ENCODE data around the gene PHC2.

PHC2 gene

DNA sequence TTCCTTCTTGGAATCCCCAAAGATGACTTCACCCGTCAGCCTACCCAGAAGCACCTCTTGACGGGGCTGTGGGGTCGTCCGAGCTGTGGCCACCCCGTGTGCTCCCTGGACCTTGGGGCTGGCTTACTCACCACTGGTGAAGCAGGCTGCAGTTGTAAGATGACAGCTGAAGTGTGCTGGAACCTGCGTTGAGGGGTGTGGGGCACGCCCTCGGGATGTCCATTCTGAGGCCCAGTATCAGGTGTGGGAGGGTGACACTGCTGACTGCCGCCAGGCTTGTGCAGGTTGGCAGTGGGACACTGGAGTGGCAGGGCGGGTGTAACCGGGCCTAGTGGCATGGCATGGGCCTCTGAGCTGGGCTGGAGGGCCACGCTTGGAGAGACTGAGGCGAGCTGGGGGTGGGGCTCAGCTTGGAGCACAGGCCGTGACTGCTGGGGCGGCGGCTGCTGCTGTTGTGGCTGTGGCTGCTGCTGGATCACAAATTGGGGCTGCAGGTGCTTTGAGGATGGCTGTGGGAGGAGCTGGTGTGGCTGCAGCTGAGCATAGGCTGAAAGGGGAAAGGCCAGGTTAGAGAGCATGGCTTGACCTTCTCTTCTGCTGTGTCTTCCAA is 76.1 kb downstream of the PHC2 start:
- H3K27me3 Mint-ChIP-seq: no peaks in the 10 kb centered on the region

DNA sequence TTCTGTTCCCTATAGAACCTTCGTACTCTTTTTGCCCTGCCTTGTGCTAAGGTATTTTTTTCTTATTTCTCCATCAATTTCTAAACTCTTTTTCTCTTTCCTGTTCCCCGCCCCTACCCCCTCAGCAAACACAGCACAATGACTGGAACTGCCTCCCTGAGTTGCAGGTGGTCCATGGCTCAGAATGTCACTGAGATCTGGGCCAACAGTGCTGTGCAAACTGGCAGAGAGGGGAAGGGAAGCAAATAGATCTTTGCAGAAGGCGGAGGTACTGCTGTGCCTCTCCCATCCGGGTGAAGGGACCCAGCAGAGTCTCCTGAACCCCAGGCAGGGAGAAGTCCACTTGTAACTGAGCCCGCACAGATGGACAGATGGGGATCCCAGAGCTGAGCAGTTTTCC is 77.4 kb downstream of the PHC2 start:
- Mint-ChIP-seq H3K27me3 (no peaks in the 10 kb centered on the region), H3K36me3 (ENCODE audit: low read depth) (peaks cover 9% of the 10 kb centered on the region), H3K4me1 (ENCODE audit: low read depth) (peaks cover 15% of the 10 kb centered on the region), H3K4me3 (no peak overlapping the region), H3K27ac (no peak overlapping the region), H3K9me3 (no peaks in the 10 kb centered on the region)
- no peak for DNase-seq

More for the DNA sequence above, 76.1 kb downstream of the PHC2 start:
- H3K4me3 Mint-ChIP-seq: no peak overlapping the region
- no peak overlapping the region for H3K27ac Mint-ChIP-seq
- H3K4me1 Mint-ChIP-seq (ENCODE audit: low read depth): peaks cover 13% of the 10 kb centered on the region
- no peaks in the 10 kb centered on the region for H3K9me3 Mint-ChIP-seq
- no peak for DNase-seq
- H3K36me3 Mint-ChIP-seq (ENCODE audit: low read depth): peaks cover 3% of the 10 kb centered on the region

DNA sequence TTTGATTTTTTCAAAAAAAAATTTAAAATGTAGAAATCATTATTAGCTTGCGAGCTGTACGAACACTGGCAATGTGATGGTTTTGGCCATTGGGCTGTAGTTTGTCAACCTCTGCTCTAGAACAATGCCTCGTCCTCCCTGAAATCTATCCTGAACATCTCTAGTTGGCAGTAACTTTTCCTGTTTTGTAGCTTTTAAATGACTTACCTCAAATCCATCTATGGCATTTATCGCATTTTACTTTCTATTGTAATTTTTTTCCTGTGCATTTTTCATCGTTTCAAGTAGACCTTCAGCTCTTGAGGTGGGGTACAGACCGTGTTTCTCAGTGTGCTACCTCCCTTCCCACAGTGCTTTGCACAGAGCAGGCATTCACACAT is 79.6 kb downstream of the PHC2 start:
- H3K36me3 Mint-ChIP-seq (ENCODE audit: low read depth): peaks cover 26% of the 10 kb centered on the region
- no peaks in the 10 kb centered on the region for H3K27me3 Mint-ChIP-seq
- no peaks in the 10 kb centered on the region for H3K9me3 Mint-ChIP-seq
- DNase-seq: no peak
- peak overlapping the region; percentile 4 for H3K4me3 Mint-ChIP-seq
- H3K4me1 Mint-ChIP-seq (ENCODE audit: low read depth): peaks cover 37% of the 10 kb centered on the region
- no peak overlapping the region for H3K27ac Mint-ChIP-seq

DNA sequence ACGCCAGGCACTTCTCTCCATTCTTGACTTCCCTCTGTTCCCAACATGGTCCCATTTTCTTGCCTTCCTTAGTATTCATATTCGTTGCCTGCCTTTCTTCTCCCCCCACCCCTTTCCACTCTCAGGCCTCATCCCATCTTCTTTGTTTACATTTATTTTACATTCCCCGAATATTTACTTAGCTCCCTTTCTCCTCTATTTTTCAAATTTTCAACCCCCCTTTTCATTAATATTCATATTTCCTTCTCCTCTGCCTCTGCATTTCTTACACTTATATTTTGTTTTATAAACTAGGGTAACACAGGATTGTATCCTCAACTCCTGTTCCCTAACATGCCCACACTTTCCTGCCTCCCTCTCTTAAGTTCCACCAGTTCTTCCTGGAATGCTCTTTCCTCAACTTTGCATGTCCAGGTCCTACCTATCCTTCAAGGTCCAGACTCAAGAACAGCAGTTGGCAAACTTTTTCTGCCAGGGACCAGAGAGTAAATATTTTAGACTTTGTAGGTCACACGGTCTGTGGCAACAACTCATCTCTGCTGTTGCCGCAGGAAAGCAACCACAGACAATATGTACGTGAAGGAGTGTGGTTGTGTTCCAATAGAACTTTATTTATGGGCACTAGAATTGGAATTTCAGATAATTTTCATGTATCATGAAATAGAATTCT is 80.1 kb downstream of the PHC2 start:
- no peak for DNase-seq
- Mint-ChIP-seq H3K4me1 (ENCODE audit: low read depth) (peaks cover 43% of the 10 kb centered on the region), H3K27me3 (no peaks in the 10 kb centered on the region), H3K27ac (peak overlapping the region; percentile 93), H3K36me3 (ENCODE audit: low read depth) (peaks cover 30% of the 10 kb centered on the region), H3K4me3 (peak overlapping the region; percentile 87), H3K9me3 (no peaks in the 10 kb centered on the region)

DNA sequence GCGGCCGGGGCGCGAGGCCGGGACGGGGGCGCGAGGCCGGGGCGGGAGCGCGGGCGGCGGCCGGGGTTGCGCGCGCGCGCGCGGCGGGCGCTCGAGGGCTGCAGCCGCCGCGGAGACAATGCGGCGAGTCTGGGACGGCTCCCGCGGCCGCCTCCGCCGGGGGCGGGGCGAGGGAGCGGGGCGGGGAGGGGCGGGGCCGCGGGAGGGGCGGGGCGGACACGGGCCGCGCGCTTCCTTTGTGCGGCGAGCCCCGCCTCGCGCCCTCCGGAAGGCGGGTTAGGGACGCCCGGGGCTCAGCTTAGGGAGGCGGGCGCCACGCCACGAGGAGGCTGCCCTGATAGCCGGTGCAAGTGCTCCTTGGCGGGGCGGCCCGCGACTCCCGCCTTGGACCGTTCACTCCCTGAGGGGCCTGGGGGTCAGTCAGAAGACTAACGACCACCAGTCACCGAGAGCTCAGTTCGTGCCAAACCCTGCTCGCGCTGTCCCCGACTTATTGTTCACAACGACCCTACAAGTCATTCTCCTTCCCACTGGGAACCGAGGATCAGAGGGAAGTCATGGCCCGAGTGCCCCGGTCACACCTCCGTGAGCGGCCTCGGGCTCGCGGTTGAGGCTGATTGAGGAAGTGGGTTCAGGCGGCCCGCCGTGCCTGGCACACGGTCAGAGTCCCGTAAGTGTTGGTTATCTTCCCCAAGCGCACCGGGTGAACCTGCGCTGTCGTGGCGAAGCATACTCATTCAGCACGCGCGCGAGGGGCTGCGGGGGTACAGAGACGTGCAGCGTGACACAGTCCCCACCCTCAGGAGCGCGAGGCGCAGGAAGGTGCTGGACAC is 80.9 kb downstream of the PHC2 start:
- peaks cover 50% of the 10 kb centered on the region for H3K4me1 Mint-ChIP-seq (ENCODE audit: low read depth)
- H3K27me3 Mint-ChIP-seq: no peaks in the 10 kb centered on the region
- H3K4me3 Mint-ChIP-seq: peak overlapping the region; percentile 87
- peak; percentile 89 for DNase-seq
- H3K9me3 Mint-ChIP-seq: no peaks in the 10 kb centered on the region
- H3K36me3 Mint-ChIP-seq (ENCODE audit: low read depth): peaks cover 38% of the 10 kb centered on the region
- H3K27ac Mint-ChIP-seq: peak overlapping the region; percentile 93

DNA sequence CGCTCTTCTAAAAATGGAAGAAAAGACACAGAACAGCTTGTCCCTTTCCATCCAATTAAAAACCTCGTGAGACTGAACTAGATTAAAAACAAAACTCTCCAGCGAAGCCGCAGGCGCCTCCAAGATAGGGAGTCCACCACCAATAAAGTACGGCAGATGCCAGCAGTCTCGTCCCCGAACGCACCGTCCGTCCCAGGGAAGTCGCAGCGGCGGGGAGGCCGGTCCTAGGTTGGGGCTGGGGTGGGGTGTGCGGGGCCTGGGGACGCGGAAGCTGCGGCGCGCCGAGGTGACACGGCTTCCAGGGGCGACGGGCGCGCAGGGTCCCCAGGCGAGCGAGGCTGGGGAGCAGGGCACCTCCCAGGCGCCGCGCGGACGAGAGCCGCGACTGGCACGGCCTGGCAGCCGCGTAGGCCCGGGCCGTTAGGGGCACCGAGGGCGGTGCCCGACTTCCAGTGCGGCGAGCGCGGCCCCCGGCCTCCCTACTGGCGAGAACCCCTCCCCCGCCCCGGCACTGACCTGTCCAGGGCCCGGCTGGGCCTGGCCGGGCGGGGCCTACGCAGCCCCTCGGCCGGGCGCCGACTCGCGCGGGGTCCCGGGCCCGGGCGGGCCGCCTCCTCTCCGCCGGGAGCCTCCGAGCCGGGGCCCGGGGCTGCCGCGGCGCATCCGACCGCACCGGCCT is 81.7 kb downstream of the PHC2 start:
- H3K9me3 Mint-ChIP-seq: no peaks in the 10 kb centered on the region
- DNase-seq: peak; percentile 73
- H3K4me1 Mint-ChIP-seq (ENCODE audit: low read depth): peaks cover 52% of the 10 kb centered on the region
- H3K27ac Mint-ChIP-seq: peak overlapping the region; percentile 94
- H3K27me3 Mint-ChIP-seq: no peaks in the 10 kb centered on the region
- H3K4me3 Mint-ChIP-seq: peak overlapping the region; percentile 94
- peaks cover 44% of the 10 kb centered on the region for H3K36me3 Mint-ChIP-seq (ENCODE audit: low read depth)

DNA sequence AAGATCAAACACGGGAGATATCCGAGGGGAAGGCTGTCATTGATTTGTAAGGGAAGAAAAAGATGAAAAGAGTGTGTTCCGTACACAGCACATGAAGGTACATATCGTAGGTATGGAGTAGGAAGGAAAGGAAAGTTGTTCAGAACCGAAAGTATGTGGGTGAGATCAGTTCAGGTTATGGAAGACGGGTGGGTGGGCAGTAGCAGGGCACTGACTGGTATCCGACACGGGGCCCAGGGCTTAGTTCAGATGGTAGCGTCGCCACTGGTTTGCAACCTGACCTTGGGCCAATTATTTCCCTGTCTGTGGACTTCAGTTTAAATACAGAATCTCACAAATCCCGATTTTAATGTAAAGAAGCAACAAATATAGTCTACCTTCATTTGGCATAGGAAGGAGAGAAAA is 82.2 kb downstream of the PHC2 start:
- Mint-ChIP-seq H3K4me1 (ENCODE audit: low read depth) (peaks cover 57% of the 10 kb centered on the region), H3K27me3 (no peaks in the 10 kb centered on the region), H3K36me3 (ENCODE audit: low read depth) (peaks cover 49% of the 10 kb centered on the region), H3K27ac (peak overlapping the region; percentile 94), H3K4me3 (peak overlapping the region; percentile 94), H3K9me3 (no peaks in the 10 kb centered on the region)
- DNase-seq: peak; percentile 44

DNA sequence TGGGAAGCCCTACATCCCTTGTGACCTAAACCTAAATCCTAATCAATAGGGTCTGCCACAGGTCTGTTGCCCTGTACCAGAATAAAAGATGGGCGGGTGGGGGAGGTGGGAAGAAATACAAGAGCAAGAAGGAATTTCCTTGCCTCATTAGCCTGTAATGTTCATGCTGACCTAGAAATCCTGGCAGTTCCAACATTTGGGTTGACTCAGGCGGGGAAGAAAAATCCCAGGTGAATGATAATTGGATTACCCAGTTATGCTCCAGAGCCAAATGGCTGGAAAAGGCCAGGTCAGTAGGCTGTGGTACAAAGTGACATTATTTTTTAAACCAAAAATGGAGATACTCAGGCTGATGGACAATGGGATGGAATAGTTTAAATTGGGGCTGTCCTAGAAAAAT is 82.7 kb downstream of the PHC2 start:
- DNase-seq: no peak
- Mint-ChIP-seq H3K27ac (peak overlapping the region; percentile 94), H3K4me1 (ENCODE audit: low read depth) (peaks cover 60% of the 10 kb centered on the region), H3K36me3 (ENCODE audit: low read depth) (peaks cover 54% of the 10 kb centered on the region), H3K4me3 (peak overlapping the region; percentile 94), H3K9me3 (no peaks in the 10 kb centered on the region), H3K27me3 (no peaks in the 10 kb centered on the region)

DNA sequence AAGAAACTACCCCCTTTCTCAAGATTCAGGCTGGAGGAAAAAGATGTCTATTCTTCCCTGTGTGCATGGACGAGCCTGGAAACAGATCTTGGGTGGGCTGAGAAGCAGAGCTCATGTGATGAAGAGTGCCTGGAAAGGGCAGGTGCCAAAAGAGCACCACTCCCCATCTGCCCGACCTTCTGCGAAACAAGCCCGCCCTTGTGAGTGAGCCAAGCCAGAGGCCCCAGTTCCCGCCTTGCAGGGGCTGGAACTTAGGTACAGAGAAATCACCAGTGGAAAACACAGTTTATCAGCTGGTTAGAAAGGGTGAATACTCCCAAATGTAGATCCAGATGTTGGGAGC is 83.3 kb downstream of the PHC2 start:
- Mint-ChIP-seq H3K36me3 (ENCODE audit: low read depth) (peaks cover 59% of the 10 kb centered on the region), H3K27me3 (no peaks in the 10 kb centered on the region), H3K4me3 (peak overlapping the region; percentile 94), H3K9me3 (no peaks in the 10 kb centered on the region), H3K4me1 (ENCODE audit: low read depth) (peaks cover 62% of the 10 kb centered on the region), H3K27ac (peak overlapping the region; percentile 41)
- DNase-seq: no peak

DNA sequence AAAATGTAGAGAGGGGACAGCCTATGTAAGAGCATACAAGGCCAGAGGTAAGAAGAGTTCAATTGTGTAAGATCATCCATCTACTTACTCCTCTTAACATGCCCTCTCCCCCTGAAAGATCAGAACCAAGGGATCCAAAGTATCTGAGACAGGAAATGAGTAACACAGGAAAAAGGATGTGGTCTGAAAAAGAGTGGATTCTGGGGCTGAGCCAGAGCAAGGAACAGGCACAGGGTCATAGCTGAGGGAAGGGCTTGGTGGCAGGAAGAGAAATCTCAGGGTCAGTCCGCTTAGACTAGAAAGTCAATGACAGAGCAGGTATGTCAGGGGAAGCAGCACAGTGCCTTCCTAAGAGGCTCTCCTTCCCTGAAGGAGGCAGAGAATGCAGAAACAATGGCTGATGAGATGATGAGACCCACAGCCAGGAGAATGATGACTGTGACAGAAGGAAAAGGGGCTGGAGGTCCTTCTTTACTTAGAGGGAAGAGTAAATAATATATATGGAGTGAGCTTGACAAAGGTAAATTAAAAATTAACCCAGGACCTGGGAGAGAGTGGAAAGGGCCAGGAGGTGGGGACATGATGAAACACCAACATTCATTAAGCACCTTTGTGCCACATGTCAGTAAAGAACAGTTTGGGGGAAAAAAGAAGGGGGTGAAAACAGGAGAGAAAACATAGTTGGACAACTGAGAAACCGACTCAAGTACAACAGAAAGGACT is 83.8 kb downstream of the PHC2 start:
- DNase-seq: no peak
- peaks cover 64% of the 10 kb centered on the region for H3K36me3 Mint-ChIP-seq (ENCODE audit: low read depth)
- peak overlapping the region; percentile 41 for H3K27ac Mint-ChIP-seq
- no peaks in the 10 kb centered on the region for H3K27me3 Mint-ChIP-seq
- peaks cover 67% of the 10 kb centered on the region for H3K4me1 Mint-ChIP-seq (ENCODE audit: low read depth)
- peak overlapping the region; percentile 94 for H3K4me3 Mint-ChIP-seq
- H3K9me3 Mint-ChIP-seq: no peaks in the 10 kb centered on the region

DNA sequence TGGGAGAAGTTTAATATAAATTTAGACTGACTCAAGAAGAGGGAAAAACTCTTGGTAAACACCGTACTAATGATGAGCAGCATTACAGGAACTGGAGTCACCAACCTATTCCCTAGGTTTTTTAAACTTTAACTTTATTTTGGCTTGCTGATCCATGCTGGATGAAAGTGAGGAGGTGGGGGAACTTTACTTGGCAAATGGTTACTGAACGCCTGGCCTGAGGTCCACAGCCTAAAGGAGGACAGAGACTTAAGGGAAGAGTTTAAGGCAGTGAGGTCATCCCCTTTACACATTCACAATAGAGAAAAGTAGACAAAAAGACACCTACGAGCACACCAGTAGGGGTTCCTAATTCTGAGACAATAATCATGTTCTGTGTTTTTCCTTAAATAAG is 84.4 kb downstream of the PHC2 start:
- no peaks in the 10 kb centered on the region for H3K27me3 Mint-ChIP-seq
- H3K9me3 Mint-ChIP-seq: no peaks in the 10 kb centered on the region
- peaks cover 68% of the 10 kb centered on the region for H3K4me1 Mint-ChIP-seq (ENCODE audit: low read depth)
- H3K36me3 Mint-ChIP-seq (ENCODE audit: low read depth): peaks cover 69% of the 10 kb centered on the region
- DNase-seq: no peak
- peak overlapping the region; percentile 41 for H3K27ac Mint-ChIP-seq
- H3K4me3 Mint-ChIP-seq: peak overlapping the region; percentile 94

DNA sequence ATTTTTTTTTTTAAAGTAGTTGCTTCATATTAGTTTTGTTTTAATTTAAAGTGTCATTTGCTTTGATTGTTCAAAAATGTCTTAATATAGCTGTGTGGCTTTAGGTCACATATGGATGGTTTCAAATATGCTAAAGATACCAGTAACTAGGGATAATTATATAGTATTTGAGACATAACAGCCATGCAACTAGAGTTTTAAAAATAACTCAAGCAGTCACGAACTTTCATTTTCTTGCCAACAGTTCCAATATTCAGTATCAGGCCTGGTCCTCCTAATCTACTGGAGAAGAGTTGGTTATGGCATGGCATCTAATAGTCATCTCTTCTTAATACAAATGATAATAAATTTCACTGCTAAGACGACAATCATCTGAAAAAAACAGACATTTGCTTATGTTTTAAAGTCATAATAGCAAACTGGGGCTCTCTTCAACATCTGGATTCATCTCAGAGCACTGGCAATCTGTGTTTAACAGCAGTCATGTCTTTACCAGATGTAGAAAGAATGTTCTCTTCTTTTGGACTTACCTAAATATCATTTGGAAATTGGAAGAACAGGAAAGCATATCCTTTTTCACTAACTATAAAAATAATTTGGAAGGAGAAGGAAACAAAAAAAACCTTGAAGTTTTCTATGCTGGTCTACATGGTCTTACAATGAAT is 85.9 kb downstream of the PHC2 start:
- Mint-ChIP-seq H3K27ac (no peak overlapping the region), H3K9me3 (no peaks in the 10 kb centered on the region), H3K36me3 (ENCODE audit: low read depth) (peaks cover 75% of the 10 kb centered on the region), H3K27me3 (no peaks in the 10 kb centered on the region), H3K4me3 (no peak overlapping the region), H3K4me1 (ENCODE audit: low read depth) (peaks cover 67% of the 10 kb centered on the region)
- no peak for DNase-seq

DNA sequence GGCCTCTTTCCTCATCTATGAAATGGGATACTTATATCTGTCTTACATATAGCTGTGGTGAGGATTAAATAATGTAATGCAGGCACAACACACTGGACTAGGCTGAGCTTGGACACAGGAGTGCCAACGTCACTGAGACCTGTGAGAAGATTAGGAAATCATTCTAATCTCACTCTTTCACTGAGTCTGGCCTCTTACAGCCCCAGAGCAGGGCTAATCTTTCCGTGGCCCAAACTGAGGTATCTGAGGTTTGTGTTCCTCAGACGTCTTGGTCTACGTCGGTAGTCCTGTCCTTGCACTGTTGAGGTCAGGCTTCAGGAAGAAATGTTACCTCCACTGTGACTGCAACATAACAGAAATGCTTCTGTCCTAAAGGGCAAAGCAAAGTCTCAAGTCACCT is 87.4 kb downstream of the PHC2 start:
- Mint-ChIP-seq H3K4me1 (ENCODE audit: low read depth) (peaks cover 75% of the 10 kb centered on the region), H3K9me3 (no peaks in the 10 kb centered on the region), H3K36me3 (ENCODE audit: low read depth) (peaks cover 72% of the 10 kb centered on the region), H3K27me3 (no peaks in the 10 kb centered on the region), H3K4me3 (no peak overlapping the region), H3K27ac (peak overlapping the region; percentile 9)
- DNase-seq: no peak

All from activated T-cell treated with anti-CD3 and anti-CD28 coated beads, Interleukin-2, amount 50 U/mL, for 24 hours (primary cell).